A204.1 (cell line): ENCODE results near the gene MIPOL1.
A peak's percentile ranks its signal among the peaks of the same experiment; 100 is the strongest.
"Not testable (repeated sequence)": the region's sequence is repeated elsewhere in the genome, so short reads cannot be mapped to it uniquely, and the experiment has no call there.

ENCODE experiments used
- FAIRE-seq: peaks from 2 replicates; lab custom pipeline; 2012; peaks lifted over from hg19 to GRCh38; lab: Jason Lieb, UNC

MIPOL1 gene

DNA sequence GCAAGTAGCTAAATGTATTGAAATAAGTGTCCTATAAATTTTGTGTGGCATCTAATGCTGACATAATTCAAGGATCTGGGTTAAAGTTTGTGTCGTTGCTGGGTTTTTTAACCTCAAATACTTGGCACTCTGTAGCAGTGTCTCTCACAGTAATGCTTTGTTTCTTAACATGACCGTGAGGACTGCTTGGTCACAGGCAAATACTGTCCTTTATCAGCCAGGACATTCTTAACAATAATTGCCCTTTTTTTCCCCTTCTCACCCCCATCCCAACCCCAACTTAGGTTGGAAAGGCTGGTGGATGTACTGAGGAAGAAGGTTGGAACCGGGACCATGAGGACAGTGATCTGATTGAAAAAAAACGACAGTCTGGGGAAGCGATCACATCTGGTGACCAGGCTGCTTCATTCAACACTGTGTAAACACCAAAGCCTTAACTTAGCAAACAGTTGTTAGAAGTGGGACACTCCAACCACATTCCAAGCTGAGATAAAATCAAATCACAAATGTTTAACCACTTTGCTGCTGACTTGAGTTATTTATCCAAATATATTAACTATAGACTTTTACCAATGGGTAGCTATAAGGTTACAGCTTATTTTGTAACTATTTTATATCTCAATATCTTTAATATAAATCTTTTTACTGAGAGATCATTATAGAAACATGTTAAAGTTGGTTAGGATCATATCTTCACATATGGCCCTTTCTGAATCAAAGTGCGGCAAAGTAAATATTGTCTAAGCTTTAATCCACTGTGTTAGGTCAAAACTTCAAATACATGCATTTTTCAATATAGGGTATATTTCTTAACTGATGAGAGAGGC lies 349.1 kb downstream of the MIPOL1 start:
- no peak for FAIRE-seq

DNA sequence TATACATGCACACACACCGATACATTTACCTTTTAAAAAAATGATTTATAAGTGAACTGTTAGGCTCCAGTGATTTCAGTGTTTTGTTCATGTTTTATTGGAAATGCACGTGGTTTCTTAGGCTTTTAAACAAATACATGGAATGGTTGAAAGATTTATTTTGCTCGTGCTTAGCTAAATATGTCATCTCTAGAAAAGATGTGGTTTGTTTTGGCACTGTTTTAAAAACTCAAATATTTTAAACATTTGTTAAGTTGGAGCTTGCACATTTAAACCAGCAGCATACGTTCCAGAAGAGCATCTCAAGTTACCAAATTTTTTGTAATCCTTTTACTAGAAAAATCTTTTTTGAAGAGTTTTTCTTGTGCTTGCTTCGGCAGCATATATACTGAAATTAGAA lies 352.8 kb downstream of the MIPOL1 start:
- FAIRE-seq = no peak

DNA sequence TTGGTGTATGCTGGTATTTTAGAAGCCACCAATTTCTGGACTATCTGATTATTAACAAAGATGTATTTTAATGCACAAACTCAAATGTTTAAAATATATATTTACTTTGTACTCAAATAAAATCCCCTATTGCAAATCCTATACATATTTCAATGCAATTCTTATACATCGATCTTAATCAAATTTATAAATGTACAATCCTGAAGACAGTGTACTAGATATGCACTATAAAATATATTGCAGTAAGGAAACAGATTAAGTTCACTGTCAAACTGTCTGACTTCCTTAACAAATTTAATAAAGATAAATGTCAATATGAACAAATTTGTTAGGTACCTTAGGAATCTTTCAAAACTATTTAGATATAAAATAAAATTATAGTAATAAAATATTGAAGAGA lies 353.4 kb downstream of the MIPOL1 start:
- peak; percentile 74 for FAIRE-seq

DNA sequence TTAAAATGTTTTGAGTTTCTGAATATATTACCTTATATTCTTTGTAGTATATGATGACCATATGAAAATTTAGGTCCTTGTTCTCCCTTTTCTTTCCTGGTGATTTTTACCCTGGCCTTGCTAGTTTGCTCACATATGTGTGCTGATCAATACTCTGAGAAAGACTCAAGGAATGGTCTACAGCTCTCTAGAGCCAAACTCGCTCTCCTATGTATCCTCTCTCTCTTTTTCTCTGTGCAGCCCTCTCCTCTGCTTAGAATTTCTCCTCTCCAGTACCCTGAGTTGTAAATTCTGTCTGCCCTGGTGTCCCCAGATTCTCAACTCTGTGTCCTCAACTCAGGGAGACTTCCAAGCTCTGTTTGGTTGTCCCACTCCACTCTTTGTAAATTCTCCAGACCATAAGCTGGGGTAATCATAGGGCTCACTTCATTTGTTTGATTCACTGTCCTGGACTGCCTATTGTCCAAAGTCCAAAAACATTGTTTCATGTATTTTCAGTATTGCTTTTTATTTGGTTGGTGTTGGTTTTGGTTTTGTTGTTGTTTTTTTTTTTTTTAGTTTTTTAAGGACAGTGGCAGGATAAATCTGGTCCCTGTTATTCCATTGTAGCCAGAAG lies 356.3 kb downstream of the MIPOL1 start:
- FAIRE-seq = no peak

DNA sequence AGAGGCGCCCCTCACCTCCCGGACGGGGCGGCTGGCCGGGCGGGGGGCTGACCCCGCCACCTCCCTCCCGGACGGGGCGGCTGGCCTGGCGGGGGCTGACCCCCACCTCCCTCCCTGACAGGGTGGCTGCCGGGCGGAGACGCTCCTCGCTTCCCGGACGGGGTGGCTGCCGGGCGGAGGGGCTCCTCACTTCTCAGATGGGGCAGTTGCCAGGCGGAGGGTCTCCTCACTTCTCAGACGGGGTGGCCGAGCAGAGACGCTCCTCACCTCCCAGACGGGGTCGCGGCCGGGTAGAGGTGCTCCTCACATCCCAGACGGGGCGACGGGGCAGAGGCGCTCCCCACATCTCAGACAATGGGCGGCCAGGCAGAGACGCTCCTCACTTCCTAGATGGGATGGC lies 357.9 kb downstream of the MIPOL1 start:
- FAIRE-seq = not testable (repeated sequence)

DNA sequence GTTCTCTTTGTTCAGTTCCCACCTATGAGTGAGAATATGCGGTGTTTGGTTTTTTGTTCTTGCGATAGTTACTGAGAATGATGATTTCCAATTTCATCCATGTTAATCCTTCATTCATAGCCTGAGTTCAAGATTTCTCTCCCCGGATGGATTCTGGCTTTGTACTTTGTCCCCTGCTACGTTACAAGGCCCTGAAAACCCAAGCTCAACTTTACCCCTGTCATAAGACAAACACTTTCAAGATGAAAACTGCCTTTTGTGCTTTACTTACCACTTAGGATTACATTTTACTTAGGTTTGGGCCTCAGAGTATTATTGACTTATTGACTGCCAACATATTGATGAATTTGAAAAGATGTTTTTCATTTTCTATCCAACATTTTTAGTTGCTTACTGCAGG lies 361.0 kb downstream of the MIPOL1 start:
- FAIRE-seq = no peak

DNA sequence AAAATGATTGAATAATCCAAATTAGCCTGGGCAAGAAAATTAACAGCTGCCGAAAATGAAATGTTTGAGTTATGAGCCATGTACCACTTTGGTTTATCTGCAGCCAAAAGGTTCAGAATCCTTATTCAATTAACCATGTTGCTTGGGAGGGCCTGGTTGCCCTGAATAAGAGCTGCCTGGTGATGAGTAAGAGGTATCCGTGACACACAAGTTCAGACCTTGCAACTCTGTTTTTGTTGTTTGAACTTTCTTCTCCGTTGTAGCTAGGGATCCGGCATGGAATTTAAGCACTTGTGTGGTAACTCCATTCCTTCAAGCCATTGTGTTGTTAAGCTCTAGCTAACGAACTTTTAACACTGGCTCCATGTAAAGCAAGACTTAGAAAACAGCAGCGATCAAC lies 361.6 kb downstream of the MIPOL1 start:
- no peak for FAIRE-seq

DNA sequence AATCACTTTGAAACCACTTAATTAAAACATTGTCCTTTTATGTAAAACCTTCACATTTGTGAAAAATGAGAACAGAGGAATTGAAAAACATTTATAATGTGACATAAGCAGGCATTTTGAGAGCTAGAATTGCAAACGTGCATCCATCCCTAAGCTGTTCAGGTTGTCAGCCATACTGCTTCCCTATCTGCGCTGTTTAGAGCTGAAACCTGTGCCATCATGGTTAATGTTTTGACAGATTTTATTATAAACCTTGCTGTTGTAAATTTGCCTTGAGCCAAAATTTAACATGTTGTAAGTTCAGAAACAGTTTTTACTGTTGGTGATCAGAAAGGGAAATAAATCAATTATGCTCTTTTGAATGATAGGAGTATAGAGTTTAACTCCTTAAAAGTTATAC lies 365.5 kb downstream of the MIPOL1 start:
- FAIRE-seq = no peak

DNA sequence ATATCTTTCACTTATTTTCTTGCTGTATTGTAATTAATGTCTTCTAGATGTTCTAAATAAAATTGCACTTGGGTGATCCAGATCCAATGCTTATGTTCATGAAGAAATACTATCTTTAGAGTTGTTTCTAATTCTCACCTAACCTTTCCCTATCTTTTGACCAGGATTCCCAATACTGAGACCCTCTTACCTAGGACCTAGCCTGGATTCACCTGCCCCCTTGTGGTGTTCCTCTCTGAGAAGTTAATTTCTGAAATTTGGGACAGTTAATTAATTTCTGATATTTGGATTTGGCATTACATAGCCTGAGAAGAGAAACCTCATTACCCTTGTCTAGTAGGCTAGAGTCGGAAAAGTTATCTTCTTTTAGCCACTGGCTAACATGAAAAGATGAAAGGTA lies 367.8 kb downstream of the MIPOL1 start:
- no peak for FAIRE-seq

DNA sequence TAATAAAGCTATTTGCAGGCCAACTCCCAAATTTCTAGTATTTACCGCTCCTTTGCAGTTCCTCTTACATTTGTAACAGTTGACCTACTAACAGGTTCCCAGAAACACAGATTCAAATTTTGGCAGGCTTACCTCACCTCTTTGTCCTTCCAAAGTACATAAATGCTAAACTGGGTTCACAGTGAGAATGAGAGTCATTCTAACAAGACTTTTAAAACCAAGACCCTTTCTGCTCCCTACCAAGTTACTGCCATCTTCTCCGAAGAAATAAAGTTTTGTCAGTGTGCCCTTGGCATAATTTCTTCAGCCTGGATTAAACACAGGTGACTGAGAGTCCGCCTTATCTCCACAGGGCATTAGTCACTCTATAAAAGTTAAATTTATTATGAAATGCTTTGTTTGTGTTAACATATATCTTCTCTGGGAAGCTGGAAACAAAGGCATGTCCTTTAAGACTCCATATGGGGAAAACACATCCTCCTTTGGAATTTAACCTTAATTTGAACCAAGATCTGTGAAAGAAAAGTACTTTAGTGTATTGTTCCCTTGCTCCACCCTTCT lies 369.2 kb downstream of the MIPOL1 start:
- no peak for FAIRE-seq

DNA sequence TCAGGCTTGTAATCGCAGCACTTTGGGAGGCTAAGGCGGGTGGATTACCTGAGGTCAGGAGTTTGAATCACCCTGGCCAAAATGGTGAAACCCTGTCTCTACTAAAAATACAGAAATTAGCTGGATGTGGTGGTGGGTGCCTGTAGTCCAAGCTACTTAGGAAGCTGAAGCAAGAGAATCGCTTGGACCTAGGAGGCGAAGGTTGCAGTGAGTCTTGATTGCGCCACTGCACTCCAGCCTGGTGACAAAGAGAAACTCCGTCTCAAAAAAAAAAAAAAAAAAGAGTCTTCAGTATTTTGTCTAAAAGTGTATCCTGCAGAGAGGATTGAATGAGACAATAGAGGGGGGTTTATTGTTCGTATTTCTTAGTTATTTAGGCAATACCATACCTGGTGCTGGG lies 372.0 kb downstream of the MIPOL1 start:
- FAIRE-seq = no peak

DNA sequence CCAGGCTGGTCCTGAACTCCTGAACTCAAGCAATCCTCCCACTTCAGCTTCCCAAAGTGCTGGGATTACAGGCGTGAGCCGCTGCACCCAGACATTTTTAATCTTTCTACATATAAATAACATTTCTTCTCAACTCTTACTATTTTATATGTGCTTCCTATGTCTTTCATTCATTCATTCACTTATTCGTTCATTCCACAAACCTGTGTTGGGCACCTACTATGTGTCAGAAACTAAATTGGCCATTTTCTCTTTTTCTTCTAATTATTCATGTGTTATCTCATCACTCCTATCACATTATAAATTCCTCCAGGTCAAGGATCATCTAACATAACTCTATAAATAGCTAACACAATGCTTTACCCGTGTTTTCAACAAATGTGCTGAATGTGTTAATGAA lies 373.7 kb downstream of the MIPOL1 start:
- no peak for FAIRE-seq

DNA sequence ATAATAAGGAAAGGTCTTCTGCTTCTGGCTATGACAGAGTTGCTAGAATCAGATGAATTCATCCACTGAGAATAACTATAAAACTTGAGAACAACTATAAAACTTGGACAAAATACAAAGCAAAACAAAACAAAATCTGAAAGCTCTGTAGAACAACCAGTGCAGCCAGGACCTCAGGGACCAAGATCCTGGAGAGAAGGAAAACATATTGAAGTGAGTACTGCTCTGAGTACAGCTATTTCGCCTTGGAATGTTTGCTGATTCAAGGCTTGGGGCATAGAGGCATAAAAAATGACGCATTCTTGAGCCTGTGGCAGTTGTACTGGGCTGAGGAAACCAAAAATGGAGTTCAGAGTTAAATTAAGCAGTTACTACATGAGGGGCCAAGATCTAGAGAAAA lies 375.6 kb downstream of the MIPOL1 start:
- no peak for FAIRE-seq

DNA sequence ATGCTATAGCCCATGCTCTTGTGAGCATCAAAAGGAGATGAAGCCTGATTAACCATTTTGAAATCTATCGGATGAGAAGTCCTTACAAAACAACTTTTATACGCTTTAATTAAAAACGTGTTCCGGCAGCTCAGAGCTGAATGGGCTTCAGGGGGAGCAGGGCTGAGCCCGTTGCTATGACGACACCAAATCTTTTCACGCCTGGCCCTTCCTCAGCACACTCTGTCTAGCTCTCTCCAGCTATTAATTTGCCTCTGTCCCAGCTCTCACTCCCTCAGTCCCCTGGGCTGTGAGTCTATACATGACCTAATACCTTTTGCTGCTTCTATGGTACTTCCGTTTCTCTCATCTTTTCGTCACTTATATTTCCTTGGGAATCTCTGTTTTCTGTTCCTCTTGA lies 381.5 kb downstream of the MIPOL1 start:
- FAIRE-seq = no peak

DNA sequence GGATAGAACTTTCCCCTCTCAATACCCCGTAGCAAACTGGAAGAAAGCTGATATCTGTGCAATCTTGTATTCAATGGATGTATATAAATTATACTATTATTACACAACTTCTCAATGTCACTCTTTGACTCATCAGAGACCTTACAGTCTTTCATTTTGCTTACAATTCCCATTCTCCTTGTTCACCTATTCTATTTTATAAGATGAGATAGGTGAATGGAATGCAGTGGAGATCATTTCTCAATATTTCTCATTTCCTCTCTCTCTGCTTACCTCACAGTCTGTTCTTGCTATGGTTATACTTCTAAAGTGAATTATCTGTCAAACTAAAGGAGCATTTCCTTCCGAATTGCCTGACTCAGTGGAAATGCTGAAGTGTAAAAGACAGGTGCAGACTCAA lies 382.4 kb downstream of the MIPOL1 start:
- FAIRE-seq = no peak

DNA sequence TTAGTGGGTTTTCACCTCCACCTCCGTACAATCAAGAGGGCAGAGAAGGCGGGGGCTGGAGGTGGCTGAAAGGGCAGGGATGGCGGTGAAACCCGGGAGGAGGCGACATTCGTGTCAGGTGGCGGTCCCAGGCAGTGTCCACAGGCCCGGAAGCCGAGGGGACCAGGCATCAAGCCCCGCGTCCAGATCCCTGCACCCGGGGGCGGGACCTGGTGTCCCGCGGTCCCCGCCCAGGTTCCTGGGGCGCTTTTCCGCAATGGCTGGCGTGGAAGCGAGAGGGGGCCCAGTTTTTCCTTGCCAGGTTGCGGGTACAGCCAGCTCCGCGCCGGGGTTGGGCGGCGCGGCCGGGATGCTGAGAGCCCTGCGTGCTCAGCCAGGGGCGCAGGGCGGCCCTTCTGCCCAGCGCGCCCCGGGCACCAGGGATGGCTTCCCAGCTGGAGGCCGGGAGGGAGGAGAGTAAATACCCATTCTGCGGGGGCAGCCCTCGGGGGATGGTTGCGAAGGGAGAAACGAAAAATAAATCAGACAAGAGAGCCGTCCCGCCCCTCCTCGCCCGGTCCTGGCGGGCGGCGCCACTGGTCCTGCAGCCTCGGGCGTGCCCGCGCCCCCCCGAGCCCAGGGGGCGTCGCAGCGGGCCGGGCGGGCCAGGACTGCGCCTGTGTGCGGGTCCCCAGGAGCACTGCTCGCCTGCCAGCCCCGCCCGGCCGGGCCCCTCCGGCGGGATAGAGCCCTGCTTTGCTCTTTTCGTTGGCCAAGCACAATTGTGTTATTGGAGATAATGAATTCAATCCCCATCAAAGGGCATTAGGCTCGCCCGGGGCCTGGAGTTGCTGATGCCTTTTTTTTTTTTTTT lies 385.8 kb downstream of the MIPOL1 start:
- FAIRE-seq = no peak

DNA sequence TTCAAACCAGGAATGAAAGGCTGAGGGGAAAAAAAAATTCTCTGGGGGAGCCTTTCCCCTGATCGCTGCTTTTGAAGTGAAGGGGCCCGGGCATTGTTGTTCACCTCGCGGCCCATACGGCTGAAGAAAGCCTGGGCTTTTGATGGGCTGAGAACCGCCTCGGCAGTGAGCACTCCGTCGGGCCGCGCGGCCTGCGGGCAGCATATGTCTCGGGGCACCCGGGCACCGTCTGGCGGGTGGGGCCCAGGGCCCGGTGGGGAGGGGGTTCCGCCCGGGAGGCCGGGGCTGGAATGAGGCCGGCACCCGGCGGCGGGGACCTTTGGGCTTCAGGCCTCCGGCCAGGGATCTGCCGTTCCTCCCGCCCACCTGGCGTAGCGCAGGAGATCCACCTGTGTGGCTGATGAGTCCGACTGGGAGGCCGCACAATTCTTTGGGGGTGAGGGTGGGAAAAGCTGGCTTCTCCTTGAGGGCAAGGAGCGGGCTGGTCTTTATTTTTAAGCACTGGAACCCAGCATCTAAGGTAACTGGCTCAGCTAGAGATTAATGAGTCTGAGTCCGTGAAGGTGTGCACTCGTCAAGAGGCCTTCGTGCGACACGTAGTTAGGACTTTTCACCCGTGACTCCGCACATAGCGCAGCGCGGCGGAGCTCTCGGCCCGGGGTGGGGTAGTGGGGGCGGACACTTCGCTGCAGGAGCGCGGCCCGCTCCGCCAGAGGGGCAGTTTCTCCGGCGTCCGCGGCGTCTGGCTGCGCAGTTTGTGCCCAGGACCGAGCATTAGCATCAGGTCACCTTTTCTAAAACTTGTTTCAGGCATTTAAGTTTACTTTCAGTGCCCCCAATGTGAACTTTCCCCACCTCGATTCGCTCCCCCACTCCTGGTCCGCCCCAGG lies 386.7 kb downstream of the MIPOL1 start:
- FAIRE-seq = no peak

DNA sequence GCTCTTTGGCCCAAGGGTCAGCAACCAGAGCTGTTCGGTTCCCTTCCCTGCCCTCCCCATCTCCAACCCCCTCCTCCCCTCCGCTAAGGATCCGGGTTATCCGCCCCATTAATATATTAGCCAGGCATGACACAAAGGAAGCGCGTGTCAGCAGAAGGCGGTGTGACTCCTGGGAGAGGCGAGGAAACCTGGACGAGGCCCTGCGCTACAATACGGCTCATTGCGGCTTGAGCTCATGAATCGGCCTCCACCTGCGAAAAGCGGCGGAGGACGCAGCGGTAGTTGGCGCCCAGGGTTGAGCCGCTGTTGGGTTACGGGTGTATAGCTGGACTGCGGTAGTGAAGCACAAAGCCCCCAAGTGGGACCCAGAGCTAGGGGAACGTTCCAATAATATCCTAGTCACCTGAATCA lies 387.4 kb downstream of the MIPOL1 start:
- no peak for FAIRE-seq

DNA sequence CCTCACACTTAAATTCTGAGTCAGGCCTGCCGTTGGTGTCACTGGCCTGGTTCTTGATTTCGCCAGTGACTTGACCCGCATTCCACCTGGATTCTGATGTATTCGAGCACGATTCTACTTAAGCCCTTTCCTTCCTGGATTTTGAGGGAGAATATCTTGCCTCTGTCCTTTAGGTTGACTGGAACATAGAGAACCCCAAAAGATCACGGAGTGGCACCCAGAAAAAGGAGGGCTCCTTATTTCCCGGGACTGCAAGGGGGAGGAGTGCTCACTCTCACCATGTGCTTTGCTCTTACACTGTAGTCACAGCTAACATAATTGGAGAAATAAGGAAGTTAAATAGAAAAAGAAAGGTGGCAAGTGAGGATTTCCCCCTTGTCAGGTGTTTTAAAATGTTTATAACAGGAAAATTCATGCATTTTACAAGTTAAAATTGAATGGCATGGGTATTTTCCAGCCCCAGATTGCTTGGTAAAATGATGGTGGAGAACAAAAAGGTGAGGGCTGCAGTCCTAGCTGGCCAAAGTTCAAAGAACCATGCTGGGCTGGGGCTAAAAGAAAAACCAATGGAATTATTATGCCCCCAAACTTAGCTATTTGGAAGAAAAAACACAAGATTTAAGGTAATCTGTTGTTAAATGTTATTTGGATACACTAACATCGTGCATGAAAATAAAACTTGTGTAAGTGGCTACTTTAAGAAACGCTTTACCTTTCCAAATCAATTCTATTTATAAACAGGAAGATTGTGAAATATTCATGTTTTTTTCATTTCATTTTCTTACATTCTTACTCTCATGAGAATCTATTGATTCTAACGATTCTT lies 388.4 kb downstream of the MIPOL1 start:
- no peak for FAIRE-seq

DNA sequence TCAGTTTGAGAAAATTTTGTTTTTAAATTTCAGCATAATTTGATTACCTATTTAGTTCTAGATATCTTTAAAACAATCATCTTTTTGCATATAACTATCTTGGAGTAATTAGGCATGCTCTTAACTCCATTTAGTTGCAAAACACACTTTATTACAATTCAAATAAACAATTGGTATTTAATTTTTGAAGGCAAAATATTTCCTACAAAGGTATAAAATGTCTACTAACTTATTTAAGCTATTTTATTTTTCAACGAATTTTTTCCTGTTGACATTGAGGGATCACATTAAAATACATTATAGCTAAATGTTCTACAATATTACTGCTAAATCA lies 389.0 kb downstream of the MIPOL1 start:
- peak; percentile 37 for FAIRE-seq
